HTR-8/SVneo (cell line): Measurements from ENCODE around the gene IL36B.
A peak's percentile ranks its signal among the peaks of the same experiment; 100 is the strongest.

Experiments used
- DNase-seq: peaks from one replicate; pipeline ENCODE4 v3.0.0; 2011; ENCODE audit warnings: low spot score, mixed read lengths; ENCODE audit not compliant: insufficient read length
- FAIRE-seq: peaks from 2 replicates; lab custom pipeline; 2011; peaks lifted over from hg19 to GRCh38; lab: Jason Lieb, UNC

IL36B gene

GRCh38 chr2:113014067-113014466 lies 38.6 kb downstream of the IL36B start:
- no peak for FAIRE-seq
- DNase-seq, result no peak

- no peak for FAIRE-seq
- DNase-seq, result no peak
Measured at GRCh38 chr2:113013336-113013661, 39.4 kb downstream of the IL36B start.

- no peak for FAIRE-seq
- no peak for DNase-seq
Measured at GRCh38 chr2:113012436-113013335, 40.0 kb downstream of the IL36B start.

GRCh38 chr2:113011108-113011507 lies 41.6 kb downstream of the IL36B start:
- DNase-seq, result no peak
- no peak for FAIRE-seq

GRCh38 chr2:113010088-113010487 lies 42.6 kb downstream of the IL36B start:
- DNase-seq (peak; percentile 5), FAIRE-seq (no peak)

- no peak for DNase-seq
- FAIRE-seq, result no peak
Measured at GRCh38 chr2:113009622-113010021, 43.0 kb downstream of the IL36B start.

- FAIRE-seq (no peak), DNase-seq (no peak)
Measured at GRCh38 chr2:113007250-113007649, 45.4 kb downstream of the IL36B start.

- DNase-seq, result no peak
- no peak for FAIRE-seq
Measured at GRCh38 chr2:113005030-113005509, 47.6 kb downstream of the IL36B start, which contains the start of gene IL36A. TSS of gene IL36A (plus strand) at chr2:113005459. CDS start at chr2:113005872, 413 bp downstream.

GRCh38 chr2:113002677-113003076 lies 50.0 kb downstream of the IL36B start:
- FAIRE-seq, result no peak
- no peak for DNase-seq

- DNase-seq (no peak), FAIRE-seq (no peak)
Measured at GRCh38 chr2:113000436-113000835, 52.2 kb downstream of the IL36B start.

- FAIRE-seq (no peak), DNase-seq (no peak)
Measured at GRCh38 chr2:112997151-112997550, 55.5 kb downstream of the IL36B start.

GRCh38 chr2:112996635-112997034 lies 56.0 kb downstream of the IL36B start:
- FAIRE-seq (no peak), DNase-seq (no peak)

- FAIRE-seq (no peak), DNase-seq (no peak)
Measured at GRCh38 chr2:112995346-112995920, 57.2 kb downstream of the IL36B start.

GRCh38 chr2:112994648-112995047 lies 58.0 kb downstream of the IL36B start:
- FAIRE-seq (no peak), DNase-seq (no peak)

GRCh38 chr2:112993831-112994230 lies 58.8 kb downstream of the IL36B start:
- FAIRE-seq, result no peak
- no peak for DNase-seq

GRCh38 chr2:112989611-112990010 lies 63.1 kb downstream of the IL36B start:
- DNase-seq, result no peak
- no peak for FAIRE-seq

GRCh38 chr2:112985090-112985489 lies 67.6 kb downstream of the IL36B start:
- no peak for DNase-seq
- no peak for FAIRE-seq

GRCh38 chr2:112980537-112980936 lies 72.1 kb downstream of the IL36B start:
- DNase-seq (no peak), FAIRE-seq (no peak)

- no peak for FAIRE-seq
- no peak for DNase-seq
Measured at GRCh38 chr2:112979731-112980130, 72.9 kb downstream of the IL36B start.

GRCh38 chr2:112977559-112978056 lies 75.1 kb downstream of the IL36B start, which contains the start of gene IL36G:
TSS of gene IL36G (plus strand) at chr2:112978006. CDS start at chr2:112978639, 633 bp downstream.
- FAIRE-seq (no peak), DNase-seq (no peak)
